Endothelial cell of umbilical vein (primary cell): ENCODE results near the gene MT1G. TPM values are rescaled to one million over a fixed set of nuclear protein-coding genes. Genes with fewer than 3 reads are reported as not detected.

Source experiments
- BruUV-seq: library from RNA; stranded (reverse); fragments of 400-500 nt; replicated peaks from 2 replicates; lab custom pipeline; 2021; lab: Mats Ljungman, UMichigan
- CTCF ChIA-PET: fragments of 300-600, 350-600 bp; sonication (Branson Sonifier 250); formaldehyde crosslinking; loops from one replicate; lab custom pipeline; 2021; ENCODE audit warnings: antibody characterized with exemption, inconsistent platforms; lab: Charles Lee
- POLR2A ChIA-PET: fragments of 300-600, 350-600 bp; sonication (Branson Sonifier 250); formaldehyde crosslinking; loops from one replicate; lab custom pipeline; 2021; ENCODE audit warnings: antibody characterized with exemption, inconsistent platforms; lab: Charles Lee
- DNase-seq: peaks from one replicate; pipeline ENCODE4 v3.0.0-alpha.2; 2011; ENCODE audit warnings: low read depth, low spot score
- FAIRE-seq: peaks from 2 replicates; lab custom pipeline; 2011; peaks lifted over from hg19 to GRCh38; lab: Jason Lieb, UNC
- H2AFZ ChIP-seq: 2 replicates; pipeline ENCODE4 v1.6.0; 2012; ENCODE audit warnings: low read depth, low read length, control low read depth, inconsistent platforms
- H3K27ac ChIP-seq: 2 replicates; pipeline ENCODE4 v1.5.1; 2011; ENCODE audit warnings: low read depth, mild to moderate bottlenecking, control low read depth, low read length, moderate library complexity; ENCODE audit not compliant: insufficient read depth
- H3K27me3 ChIP-seq, 2 experiments: 2 replicates each; pipeline versions ENCODE4 v1.6.0 to v1.6.1; 2011; ENCODE audit warnings: low read length in 2 of 2, mixed read lengths in 1 of 2; ENCODE audit not compliant: control insufficient read depth in 2 of 2, insufficient read depth in 2 of 2
- H3K36me3 ChIP-seq, 2 experiments: 2 replicates in 1 of 2; 3 replicates in 1 of 2; pipeline ENCODE4 v1.5.1; 2011; ENCODE audit warnings: low read length in 2 of 2, mild to moderate bottlenecking in 1 of 2, moderate library complexity in 1 of 2; ENCODE audit not compliant: control insufficient read depth in 2 of 2, insufficient read depth in 2 of 2; ENCODE audit errors: extremely low read depth in 1 of 2
- H3K4me1 ChIP-seq: 3 replicates; pipeline ENCODE4 v1.5.1; 2011; ENCODE audit warnings: mild to moderate bottlenecking, low read length; ENCODE audit not compliant: control insufficient read depth, insufficient read depth; ENCODE audit errors: extremely low read depth
- H3K4me2 ChIP-seq: 2 replicates; pipeline ENCODE4 v1.6.1; 2011; ENCODE audit warnings: low read length, control low read depth, mixed read lengths; ENCODE audit not compliant: insufficient read depth
- H3K4me3 ChIP-seq, 3 experiments: fragments of 200-600 bp in 1 of 3; sonication (generic), shearing (Covaris generic) in 1 of 3; replicated peaks in 1 of 3; 2 replicates each; pipeline ENCODE4 v1.5.1; 2011 to 2016; ENCODE audit warnings: control low read depth in 3 of 3, low read length in 3 of 3, mild to moderate bottlenecking in 2 of 3, inconsistent platforms in 1 of 3, low read depth in 1 of 3, moderate library complexity in 1 of 3; ENCODE audit not compliant: insufficient read depth in 1 of 3
- H3K79me2 ChIP-seq: 2 replicates; pipeline ENCODE4 v1.6.0; 2012; ENCODE audit warnings: low read length, inconsistent platforms; ENCODE audit not compliant: control insufficient read depth, insufficient read depth
- H3K9ac ChIP-seq: replicated peaks from 2 replicates; pipeline ENCODE3; 2011; ENCODE audit warnings: low read length, control low read depth; ENCODE audit not compliant: insufficient read depth; ENCODE audit errors: extremely low read depth
- H3K9me1 ChIP-seq: replicated peaks from 3 replicates; pipeline ENCODE4 v1.6.0; 2011; ENCODE audit warnings: mild to moderate bottlenecking, low read length; ENCODE audit not compliant: control insufficient read depth, insufficient read depth; ENCODE audit errors: extremely low read depth
- H3K9me3 ChIP-seq: replicated peaks from 2 replicates; pipeline ENCODE4 v1.5.1; 2012; ENCODE audit warnings: low read length, inconsistent platforms; ENCODE audit not compliant: control insufficient read depth, insufficient read depth
- H4K20me1 ChIP-seq: replicated peaks from 2 replicates; pipeline ENCODE3; 2011; ENCODE audit warnings: mild to moderate bottlenecking, low read length; ENCODE audit not compliant: control insufficient read depth, insufficient read depth; ENCODE audit errors: extremely low read depth
- CTCF ChIP-seq, 2 donors: IDR thresholded peaks; 1 replicate in 1 of 2; 2 replicates in 1 of 2; pipeline ENCODE4 v1.5.1; 2011; ENCODE audit warnings: low read length in 2 of 2, mild to moderate bottlenecking in 2 of 2, moderate library complexity in 2 of 2, control low read depth in 1 of 2, inconsistent platforms in 1 of 2, low read depth in 1 of 2; ENCODE audit not compliant: insufficient read depth in 1 of 2; ENCODE audit errors: extremely low read depth in 1 of 2
- EZH2 ChIP-seq: IDR thresholded peaks from 2 replicates; pipeline ENCODE4 v1.6.1; 2012; ENCODE audit warnings: borderline replicate concordance, low read depth, mild to moderate bottlenecking, moderate library complexity, low read length, inconsistent platforms; ENCODE audit not compliant: severe bottlenecking
- FOS ChIP-seq: IDR thresholded peaks from 2 replicates; pipeline ENCODE4 v1.6.1; 2011; ENCODE audit warnings: mild to moderate bottlenecking, low read length, moderate library complexity, borderline replicate concordance; ENCODE audit not compliant: insufficient read depth
- GATA2 ChIP-seq: IDR thresholded peaks from 2 replicates; pipeline ENCODE4 v1.7.0; 2011; ENCODE audit warnings: low read depth, mild to moderate bottlenecking, moderate library complexity, mixed read lengths, low read length; ENCODE audit not compliant: insufficient read length, insufficient read depth
- JUN ChIP-seq: IDR thresholded peaks from 2 replicates; pipeline ENCODE4 v1.6.1; 2011; ENCODE audit warnings: borderline replicate concordance, low read depth; ENCODE audit not compliant: insufficient read length, insufficient read depth
- MAX ChIP-seq: IDR thresholded peaks from 2 replicates; pipeline ENCODE4 v1.6.1; 2011; ENCODE audit not compliant: insufficient read depth, insufficient read length
- MYC ChIP-seq: IDR thresholded peaks from one replicate; pipeline ENCODE4 v1.6.1; 2011; ENCODE audit warnings: mild to moderate bottlenecking, low read depth, low read length
- POLR2A ChIP-seq: IDR thresholded peaks from 2 replicates; pipeline ENCODE4 v1.6.1; 2012; ENCODE audit warnings: low read depth, mild to moderate bottlenecking, control low read depth, low read length
- POLR2AphosphoS5 ChIP-seq: IDR thresholded peaks from 2 replicates; pipeline ENCODE4 v1.6.1; 2012; ENCODE audit warnings: low read depth, mild to moderate bottlenecking, control low read depth, low read length, moderate library complexity; ENCODE audit not compliant: insufficient read depth
- dilution Hi-C: fragments of 300-500 bp; cut with MboI; formaldehyde crosslinking; loops from one replicate; pipeline ENCODE4 v1.15.0; 2019; ENCODE audit warnings: low sequenced_read_pairs; ENCODE audit not compliant: extremely low pct_ligation_motif_present
- intact Hi-C: fragments of 100-400 bp; cut with micrococcal nuclease; formaldehyde crosslinking; loops from one replicate; pipeline ENCODE4 v1.10.0; 2022
- polyA plus RNA-seq, 4 experiments: library from polyadenylated mRNA; depleted of rRNA in 3 of 4; stranded (reverse) in 3 of 4; unstranded in 1 of 4; fragments of >200 nt; gene quantifications; 2 replicates each; pipeline versions ENCODE4 v1.2.1 to v1.2.3, GENCODE V29; 2011 to 2012; ENCODE audit warnings: missing spikeins in 1 of 4
- total RNA-seq: library from RNA; stranded (reverse); gene quantifications from 2 replicates; pipeline ENCODE4 v1.2.3, GENCODE V29; 2021

The MT1G gene
- total and polyA plus RNA-seq, 2 donors (not counting 3 experiments of a cell fraction or from before 2014, with no cell fraction given): not detected

GRCh38 chr16:56658327-56658875 lies 9.5 kb downstream of the MT1G start:
- dilution Hi-C loops (no loop called here), intact Hi-C loops (loop anchor here (2.0 kb wide), 1 partner anchor 24 kb away; no protein-coding TSS in a partner anchor)
- no peak for TF ChIP-seq POLR2AphosphoS5
- TF ChIP-seq FOS: no peak
- TF ChIP-seq JUN: no peak
- no peak for TF ChIP-seq MYC
- TF ChIP-seq MAX: no peak
- TF ChIP-seq POLR2A: no peak
- TF ChIP-seq EZH2: no peak
- no peak for TF ChIP-seq GATA2
- no peak for TF ChIP-seq CTCF (IDR thresholded peaks at IDR 0.05; ENCODE audit: extremely low read depth in 1 of 2, insufficient read depth in 1 of 2, low read depth in 1 of 2, low read length in 2 of 2)
- H3K27me3 ChIP-seq: peaks cover 40 to 44% of the 10 kb centered on the region in 2 experiments
- no TSS peak for BruUV-seq
- DNase-seq: no peak
- FAIRE-seq: no peak
- H3K36me3 ChIP-seq: no peaks in the 10 kb centered on the region
- no peaks in the 10 kb centered on the region for H3K9me1 ChIP-seq
- no peaks in the 10 kb centered on the region for H3K9me3 ChIP-seq
- H4K20me1 ChIP-seq: no peaks in the 10 kb centered on the region
- H3K79me2 ChIP-seq: no peaks in the 10 kb centered on the region
- peak overlapping the region in 2 of 3 experiments; percentile 36 to 65 for H3K4me3 ChIP-seq
- peak overlapping the region; percentile 90 for H2AFZ ChIP-seq
- H3K4me1 ChIP-seq: peaks cover 13% of the 10 kb centered on the region
- ChIA-PET POLR2A (no interaction called here), CTCF (no interaction called here)
- H3K27ac ChIP-seq: no peak overlapping the region
- no peak overlapping the region for H3K9ac ChIP-seq
- peak overlapping the region; percentile 81 for H3K4me2 ChIP-seq
